Pancreas (tissue), 10 donors: ENCODE data around the gene ITLN1. TPM values are rescaled to one million over a fixed set of nuclear protein-coding genes. Genes with fewer than 3 reads are reported as not detected.
"Not testable (repeated sequence)": the region's sequence is repeated elsewhere in the genome, so short reads cannot be mapped to it uniquely, and the experiment has no call there.

Experiments used
- ATAC-seq, 4 donors: fragments of 200-7000 bp; cut with Tn5 transposase; one replicate each; pipeline versions ENCODE4 v1.8.0 to v1.9.1; 2020; ENCODE audit warnings: mild to moderate bottlenecking in 4 of 4, moderate library complexity in 4 of 4
- DNase-seq, 6 donors: peaks; one replicate each; pipeline ENCODE4 v3.0.0-alpha.2; 2020
- FAIRE-seq: peaks from 2 replicates; lab custom pipeline; 2012; peaks lifted over from hg19 to GRCh38; lab: Jason Lieb, UNC
- H3K27ac ChIP-seq, 4 donors: fragments of 200-600 bp; sonication (generic); 1 replicate in 3 of 4; 2 replicates in 1 of 4; pipeline versions ENCODE4 v1.5.0 to v1.8.0; 2020
- H3K27me3 ChIP-seq, 4 donors: fragments of 200-600 bp; one replicate each; pipeline ENCODE4 v1.8.0; 2021
- H3K36me3 ChIP-seq, 3 donors: fragments of 200-600 bp; sonication (generic) in 1 of 3; one replicate each; pipeline versions ENCODE4 v1.5.0 to v1.8.0; 2020 to 2021
- H3K4me1 ChIP-seq, 3 donors: fragments of 200-600 bp; one replicate each; pipeline ENCODE4 v1.8.0; 2021
- H3K4me3 ChIP-seq, 4 donors: fragments of 200-600 bp; sonication (generic) in 2 of 4; one replicate each; pipeline versions ENCODE4 v1.5.0 to v1.8.0; 2020 to 2021
- H3K9me3 ChIP-seq, 4 donors: fragments of 200-600 bp; one replicate each; pipeline ENCODE4 v1.8.0; 2021
- CTCF ChIP-seq, 4 donors: fragments of 200-600 bp; sonication (generic) in 3 of 4; IDR thresholded peaks; one replicate each; pipeline versions ENCODE4 v1.5.0 to v1.8.0; 2021; ENCODE audit warnings: antibody characterized with exemption in 4 of 4
- WGBS, 2 donors: extraction: QIAGEN DNeasy Blood & Tissue Kit; methylation state at CpG; one replicate each; pipeline ENCODE4 v1.1.7; 2013; 5-methylcytosine and 5-hydroxymethylcytosine counted together
- intact Hi-C, 3 donors: fragments of 100-400 bp; cut with DNase I; formaldehyde crosslinking; loops; one replicate each; pipeline versions ENCODE4 v1.11.1 to v1.14.2; 2022
- polyA plus RNA-seq, 2 donors: library from polyadenylated mRNA; stranded (reverse); fragments of 200-250 nt; gene quantifications; one replicate each; pipeline ENCODE4 v1.2.3, GENCODE V29; 2013
- total RNA-seq, 6 donors: library from RNA; stranded (reverse); fragmentation: NEBNext Ultra II Directional in 4 of 6; extraction: Animal tissue kit (Norgen Biotek cat#: 25700) in 4 of 6; gene quantifications; one replicate each; pipeline versions ENCODE4 v1.2.1 to v1.2.4, GENCODE V29; 2021 to 2023
- donor health status: healthy with polysubstance abuse.
- donor health status: DM: no; HTN: no; CAD: no; lungs with moderate emphysema.
- donor health status: DM: no; HTN: no; CAD: no.
- donor health status: control.
- donor health status: control.
- donor health status: Bipolar disorder and iron deficiency.
- donor health status: DM: yes; HTN: yes; CAD: no.
- donor health status: DM: no; HTN: no; CAD: no.
- donor health status: DM: no; HTN: no; CAD: no.
- donor health status: DM: yes; HTN: yes; CAD: no.

The ITLN1 gene
- total and polyA plus RNA-seq, 8 donors: 0.12 to 15.1 (median 0.27) TPM; not detected in 2

GRCh38 chr1:160888926-160889325 lies 3.9 kb upstream of the ITLN1 start:
- no peaks in the 10 kb centered on the region for H3K9me3 ChIP-seq
- WGBS, 2 donors: 21 to 33% methylated on average over 2 of the region's 2 CpGs
- no peaks in the 10 kb centered on the region for H3K27me3 ChIP-seq
- ATAC-seq: no peak
- no peaks in the 10 kb centered on the region for H3K36me3 ChIP-seq
- no peak overlapping the region for H3K4me3 ChIP-seq
- no peak for DNase-seq
- TF ChIP-seq CTCF (IDR thresholded peaks at IDR 0.05): no peak
- H3K27ac ChIP-seq: no peak overlapping the region
- no peak for FAIRE-seq
- intact Hi-C loops: no loop called here
- no peaks in the 10 kb centered on the region for H3K4me1 ChIP-seq

GRCh38 chr1:160887071-160887470 lies 2.1 kb upstream of the ITLN1 start:
- WGBS, 2 donors: 91 to 97% methylated on average over 2 of the region's 2 CpGs
- H3K9me3 ChIP-seq: no peaks in the 10 kb centered on the region
- FAIRE-seq (no peak), ATAC-seq (no peak), DNase-seq (no peak)
- no peak for TF ChIP-seq CTCF (IDR thresholded peaks at IDR 0.05)
- H3K27ac ChIP-seq: no peak overlapping the region
- H3K27me3 ChIP-seq: no peaks in the 10 kb centered on the region
- H3K4me1 ChIP-seq: no peaks in the 10 kb centered on the region
- intact Hi-C loops: no loop called here
- H3K36me3 ChIP-seq: no peaks in the 10 kb centered on the region
- H3K4me3 ChIP-seq: no peak overlapping the region

GRCh38 chr1:160884579-160884978 lies 401 bp downstream of the ITLN1 start:
- intact Hi-C loops: no loop called here
- 80 to 85% methylated on average over 6 of the region's 6 CpGs for WGBS, 2 donors
- TF ChIP-seq CTCF (IDR thresholded peaks at IDR 0.05): no peak

GRCh38 chr1:160883581-160884513 lies 1.1 kb downstream of the ITLN1 start:
- no peak for DNase-seq
- H3K4me3 ChIP-seq: no peak overlapping the region
- 84 to 86% methylated on average over 13 of the region's 13 CpGs for WGBS, 2 donors
- no peaks in the 10 kb centered on the region for H3K27me3 ChIP-seq
- FAIRE-seq: no peak
- H3K36me3 ChIP-seq: no peaks in the 10 kb centered on the region
- no peak overlapping the region for H3K27ac ChIP-seq
- no peak for ATAC-seq
- no peaks in the 10 kb centered on the region for H3K4me1 ChIP-seq
- H3K9me3 ChIP-seq: no peaks in the 10 kb centered on the region
- intact Hi-C loops: no loop called here
- TF ChIP-seq CTCF (IDR thresholded peaks at IDR 0.05): no peak

More at GRCh38 chr1:160884579-160884978, 401 bp downstream of the ITLN1 start:
- no peak for FAIRE-seq
- Histone ChIP-seq H3K9me3 (no peaks in the 10 kb centered on the region), H3K27ac (no peak overlapping the region), H3K36me3 (no peaks in the 10 kb centered on the region), H3K4me3 (no peak overlapping the region), H3K4me1 (no peaks in the 10 kb centered on the region), H3K27me3 (no peaks in the 10 kb centered on the region)
- no peak for ATAC-seq
- DNase-seq: no peak

GRCh38 chr1:160882582-160882981 lies 2.4 kb downstream of the ITLN1 start:
- no peak for ATAC-seq
- TF ChIP-seq CTCF (IDR thresholded peaks at IDR 0.05): no peak
- Histone ChIP-seq H3K27me3 (no peaks in the 10 kb centered on the region), H3K9me3 (no peaks in the 10 kb centered on the region), H3K27ac (no peak overlapping the region), H3K4me1 (no peaks in the 10 kb centered on the region), H3K4me3 (no peak overlapping the region), H3K36me3 (no peaks in the 10 kb centered on the region)
- intact Hi-C loops: no loop called here
- no peak for DNase-seq
- FAIRE-seq: no peak
- 93 to 100% methylated on average over 1 of the region's 1 CpG for WGBS, 2 donors

- H3K36me3 ChIP-seq, H3K9me3 ChIP-seq, ATAC-seq, intact Hi-C loops, DNase-seq, H3K27me3 ChIP-seq, FAIRE-seq, H3K27ac ChIP-seq, H3K4me1 ChIP-seq, H3K4me3 ChIP-seq: not testable (repeated sequence)
- WGBS, 2 donors: 82 to 85% methylated on average over 7 of the region's 7 CpGs
These were observed 3.7 kb downstream of the ITLN1 start for GRCh38 chr1:160881264-160881663.
